ENCODE data around the gene TTC12.

Gene TTC12

GRCh38 chr11:113407163-113407562 is 92.8 kb downstream of the TTC12 start:
- no peak for DNase-seq

GRCh38 chr11:113408206-113408605 is 93.8 kb downstream of the TTC12 start:
- DNase-seq: no peak

- DNase-seq: no peak
Observed at GRCh38 chr11:113408887-113409286, 94.5 kb downstream of the TTC12 start.

- DNase-seq: no peak
Observed at GRCh38 chr11:113409526-113409925, 95.1 kb downstream of the TTC12 start.

- no peak for DNase-seq
Observed at GRCh38 chr11:113410414-113411135, 96.2 kb downstream of the TTC12 start.

GRCh38 chr11:113411536-113411935 is 97.2 kb downstream of the TTC12 start:
- no peak for DNase-seq

GRCh38 chr11:113412675-113413074 is 98.3 kb downstream of the TTC12 start:
- DNase-seq: no peak

GRCh38 chr11:113415343-113415742 is 101.0 kb downstream of the TTC12 start:
- no peak for DNase-seq
